Peyer's patch (tissue), 4 donors: Measurements from ENCODE around the gene MYZAP. TPM values are rescaled to one million over a fixed set of nuclear protein-coding genes. Genes with fewer than 3 reads are reported as not detected.
A peak's percentile ranks its signal among the peaks of the same experiment; 100 is the strongest.

Experiments used
- DNase-seq, 3 donors: peaks; one replicate each; pipeline ENCODE4 v3.0.0-alpha.2; 2017 to 2019
- H3K27ac ChIP-seq, 4 donors: fragments of 200-600 bp; sonication (generic); one replicate each; pipeline ENCODE4 v1.5.1; 2016 to 2019
- H3K27me3 ChIP-seq, 2 donors: fragments of 200-600 bp; sonication (generic); one replicate each; pipeline ENCODE4 v1.5.1; 2019
- H3K36me3 ChIP-seq, 3 donors: fragments of 200-600 bp; sonication (generic); one replicate each; pipeline ENCODE4 v1.5.1; 2016 to 2019
- H3K4me1 ChIP-seq, 4 donors: fragments of 200-600 bp; sonication (generic); one replicate each; pipeline ENCODE4 v1.5.1; 2016 to 2019
- H3K4me3 ChIP-seq, 4 donors: fragments of 200-600 bp; sonication (generic); 1 replicate in 3 of 4; 2 replicates in 1 of 4; pipeline ENCODE4 v1.5.1; 2016 to 2019; ENCODE audit warnings: mild to moderate bottlenecking in 1 of 4
- H3K9me3 ChIP-seq, 4 donors: fragments of 200-600 bp; sonication (generic); one replicate each; pipeline ENCODE4 v1.5.1; 2016 to 2019; ENCODE audit warnings: mild to moderate bottlenecking in 1 of 4
- CTCF ChIP-seq, 6 experiments: fragments of 450-650 bp in 4 of 6; fragments of 200-600 bp in 2 of 6; sonication (generic) in 1 of 6; IDR thresholded peaks; one replicate each; pipeline ENCODE4 v1.5.1; 2017 to 2019; ENCODE audit warnings: antibody characterized with exemption in 6 of 6, mild to moderate bottlenecking in 3 of 6, moderate library complexity in 1 of 6
- POLR2A ChIP-seq, 2 donors: fragments of 450-650 bp; IDR thresholded peaks; one replicate each; pipeline ENCODE4 v1.5.1; 2017; ENCODE audit warnings: antibody characterized with exemption in 2 of 2, mild to moderate bottlenecking in 2 of 2, moderate library complexity in 2 of 2
- total RNA-seq, 4 donors: library from RNA; depleted of rRNA; stranded (reverse); fragments of >200 nt; gene quantifications; one replicate each; pipeline ENCODE4 v1.1.0, GENCODE V29; 2016

The MYZAP gene
- total RNA-seq, 4 donors from 2014 or later, result 2.5 to 36.3 (median 17.4) TPM

- H3K27ac ChIP-seq, result no peak overlapping the region
- H3K36me3 ChIP-seq, result no peaks in the 10 kb centered on the region
- no peaks in the 10 kb centered on the region for H3K4me1 ChIP-seq
- no peaks in the 10 kb centered on the region for H3K9me3 ChIP-seq
- no peak overlapping the region for H3K4me3 ChIP-seq
- H3K27me3 ChIP-seq, result no peaks in the 10 kb centered on the region
- no peak for DNase-seq
- TF ChIP-seq POLR2A (IDR thresholded peaks at IDR 0.05) (no peak), CTCF (IDR thresholded peaks at IDR 0.05) (no peak)
Observed at GRCh38 chr15:57548351-57548750, 43.4 kb upstream of the MYZAP start.

GRCh38 chr15:57548835-57549234 lies 42.9 kb upstream of the MYZAP start:
- no peak for DNase-seq
- TF ChIP-seq POLR2A (IDR thresholded peaks at IDR 0.05), result no peak
- no peak for TF ChIP-seq CTCF (IDR thresholded peaks at IDR 0.05)
- Histone ChIP-seq H3K27ac (no peak overlapping the region), H3K4me1 (no peaks in the 10 kb centered on the region), H3K9me3 (no peaks in the 10 kb centered on the region), H3K27me3 (no peaks in the 10 kb centered on the region), H3K36me3 (no peaks in the 10 kb centered on the region), H3K4me3 (no peak overlapping the region)

DNA sequence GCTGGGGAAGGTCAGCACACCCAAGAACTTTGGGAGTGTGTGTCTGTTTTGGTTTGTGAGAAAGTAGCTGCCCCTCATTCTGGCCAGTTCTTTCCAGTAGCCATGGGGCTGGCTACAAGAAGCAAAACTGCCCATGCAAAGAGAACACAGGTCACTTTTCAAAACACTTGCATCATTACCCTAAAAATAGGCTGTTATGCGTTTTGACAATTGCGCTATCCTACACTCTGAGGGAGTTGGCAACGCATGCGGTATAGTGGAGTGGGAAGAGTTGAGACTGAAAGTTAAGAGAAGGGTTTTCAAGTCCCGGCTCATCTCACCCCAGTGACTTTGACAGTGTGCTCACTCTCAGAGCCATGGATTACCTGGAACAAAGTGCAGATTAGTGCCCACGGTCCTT lies 41.8 kb upstream of the MYZAP start:
- no peaks in the 10 kb centered on the region for H3K9me3 ChIP-seq
- no peak overlapping the region for H3K4me3 ChIP-seq
- H3K27me3 ChIP-seq, result no peaks in the 10 kb centered on the region
- peaks cover 0 to under 1% (median 0%) of the 10 kb centered on the region in 4 donors for H3K4me1 ChIP-seq
- TF ChIP-seq POLR2A (IDR thresholded peaks at IDR 0.05) (no peak), CTCF (IDR thresholded peaks at IDR 0.05) (no peak)
- no peak overlapping the region for H3K27ac ChIP-seq
- DNase-seq, result no peak
- no peaks in the 10 kb centered on the region for H3K36me3 ChIP-seq

DNA sequence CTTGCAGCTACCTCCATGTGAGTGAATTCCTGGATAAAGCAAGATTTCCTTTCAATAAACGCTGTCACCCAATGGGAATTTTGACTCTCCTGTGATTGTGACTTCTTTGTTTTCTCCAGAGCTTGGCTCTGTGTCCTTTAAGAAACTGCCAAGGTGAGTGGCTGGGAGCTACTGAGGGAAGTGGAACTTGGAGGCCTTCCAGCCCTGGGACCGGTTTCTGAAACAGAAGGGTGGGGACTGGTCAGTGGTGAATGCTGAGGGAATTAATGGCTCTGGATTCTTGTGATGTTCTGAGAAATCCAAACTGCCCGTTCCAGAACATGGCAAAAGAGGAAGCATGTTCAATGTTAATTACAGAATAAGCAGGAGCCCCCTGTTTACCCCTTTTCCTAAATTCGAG lies 41.1 kb upstream of the MYZAP start:
- Histone ChIP-seq H3K27me3 (no peaks in the 10 kb centered on the region), H3K27ac (no peak overlapping the region), H3K4me3 (no peak overlapping the region), H3K36me3 (no peaks in the 10 kb centered on the region), H3K9me3 (no peaks in the 10 kb centered on the region), H3K4me1 (peaks cover 0 to 3% (median 0%) of the 10 kb centered on the region in 4 donors)
- peak in 1 of 3 donors; percentile 51 for DNase-seq
- no peak for TF ChIP-seq CTCF (IDR thresholded peaks at IDR 0.05)
- no peak for TF ChIP-seq POLR2A (IDR thresholded peaks at IDR 0.05)

DNA sequence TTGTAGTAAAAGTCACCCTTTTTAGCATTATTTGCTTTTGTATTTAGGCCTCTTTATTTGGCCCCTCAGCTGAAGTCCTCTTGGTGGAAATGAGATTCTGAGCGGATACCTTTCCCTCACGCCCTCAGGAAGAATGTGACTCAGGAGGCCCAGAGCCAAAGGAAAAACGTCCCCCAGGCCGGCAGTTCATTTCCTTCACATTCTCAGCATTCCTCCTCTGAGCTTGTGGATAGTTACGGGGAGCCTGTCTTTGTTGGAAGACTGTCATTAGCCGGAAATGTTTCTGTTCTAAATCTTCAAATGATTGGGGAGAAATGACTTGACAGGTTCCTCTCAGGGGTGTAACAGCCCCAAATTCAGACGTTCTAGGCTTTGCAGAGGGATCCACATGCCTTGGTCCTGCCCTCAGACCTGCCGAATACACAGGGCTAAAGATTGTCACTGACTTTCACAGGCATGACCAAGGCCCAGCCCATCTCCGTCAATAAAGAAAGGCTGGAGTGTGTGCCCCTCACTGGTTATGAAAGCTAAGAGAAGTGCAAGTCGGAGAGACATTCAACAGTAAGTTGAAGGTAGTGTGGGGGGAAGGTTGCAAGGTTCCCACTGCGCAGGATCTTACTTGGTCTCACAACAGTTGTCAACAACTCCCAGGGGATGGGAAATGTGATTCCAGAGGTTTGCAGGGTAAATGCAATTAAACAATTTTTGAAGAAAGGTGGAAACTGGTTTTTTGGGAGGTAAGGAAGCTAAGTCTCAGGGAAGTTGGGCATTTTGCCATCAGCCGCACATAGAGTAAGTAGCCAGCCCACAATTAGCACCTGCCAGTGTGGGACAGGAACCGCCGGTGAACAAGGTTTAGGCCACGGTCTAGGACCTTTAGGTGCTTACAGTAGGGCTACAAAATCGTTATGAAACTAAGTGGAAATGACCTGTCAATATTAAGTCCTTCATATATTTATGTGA lies 39.7 kb upstream of the MYZAP start:
- Histone ChIP-seq H3K4me3 (no peak overlapping the region), H3K36me3 (no peaks in the 10 kb centered on the region), H3K9me3 (no peaks in the 10 kb centered on the region), H3K4me1 (peaks cover 0 to 3% (median 0%) of the 10 kb centered on the region in 4 donors), H3K27me3 (no peaks in the 10 kb centered on the region), H3K27ac (no peak overlapping the region)
- TF ChIP-seq CTCF (IDR thresholded peaks at IDR 0.05) (no peak), POLR2A (IDR thresholded peaks at IDR 0.05) (no peak)
- DNase-seq, result no peak
